Hepatocyte (in vitro differentiated cells): ENCODE data around the gene SMAD7. TPM values are rescaled to one million over a fixed set of nuclear protein-coding genes. Genes with fewer than 3 reads are reported as not detected.

Experiments used
- DNase-seq: peaks from one replicate; pipeline ENCODE4 v3.0.0-alpha.2; 2016; ENCODE audit warnings: low spot score
- H2AFZ ChIP-seq: fragments of 200-600 bp; sonication (generic); 2 replicates; pipeline ENCODE4 v1.6.0; 2016; ENCODE audit warnings: antibody characterized with exemption, mild to moderate bottlenecking
- H3K27ac ChIP-seq: fragments of 200-600 bp; sonication (generic); 2 replicates; pipeline ENCODE4 v1.5.1; 2016; ENCODE audit warnings: mild to moderate bottlenecking
- H3K27me3 ChIP-seq: fragments of 200-600 bp; sonication (generic); 2 replicates; pipeline ENCODE4 v1.6.1; 2016
- H3K36me3 ChIP-seq: fragments of 200-600 bp; sonication (generic); replicated peaks from 2 replicates; pipeline ENCODE4 v1.5.1; 2016; ENCODE audit warnings: low read depth; ENCODE audit not compliant: insufficient read depth
- H3K4me1 ChIP-seq: fragments of 200-600 bp; sonication (generic); 2 replicates; pipeline ENCODE4 v1.5.1; 2016; ENCODE audit warnings: mild to moderate bottlenecking, moderate library complexity; ENCODE audit not compliant: insufficient read depth
- H3K4me2 ChIP-seq: fragments of 200-600 bp; sonication (generic); 2 replicates; pipeline ENCODE4 v1.6.0; 2016
- H3K4me3 ChIP-seq: fragments of 200-600 bp; sonication (generic); 2 replicates; pipeline ENCODE4 v1.5.1; 2016; ENCODE audit warnings: mild to moderate bottlenecking
- H3K79me2 ChIP-seq: fragments of 200-600 bp; sonication (generic); 2 replicates; pipeline ENCODE4 v1.6.0; 2017; ENCODE audit warnings: mild to moderate bottlenecking
- H3K9me2 ChIP-seq: fragments of 200-600 bp; sonication (generic); replicated peaks from 2 replicates; pipeline ENCODE4 v1.6.0; 2017; ENCODE audit warnings: mild to moderate bottlenecking; ENCODE audit not compliant: insufficient read depth
- H3K9me3 ChIP-seq: fragments of 200-600 bp; sonication (generic); 2 replicates; pipeline ENCODE4 v1.5.1; 2016; ENCODE audit warnings: low read depth, mild to moderate bottlenecking
- H4K20me1 ChIP-seq: fragments of 200-600 bp; sonication (generic); 2 replicates; pipeline ENCODE4 v1.6.0; 2016; ENCODE audit warnings: mild to moderate bottlenecking; ENCODE audit not compliant: insufficient read depth, poor library complexity, severe bottlenecking
- EZH2 ChIP-seq: fragments of 200-600 bp; sonication (generic); IDR thresholded peaks from 2 replicates; pipeline ENCODE4 v1.6.1; 2016; ENCODE audit warnings: antibody characterized with exemption, mild to moderate bottlenecking, borderline replicate concordance
- EZH2phosphoT487 ChIP-seq: fragments of 200-600 bp; sonication (generic); IDR thresholded peaks from one replicate; pipeline ENCODE4 v1.6.1; 2018; ENCODE audit warnings: antibody characterized with exemption, mild to moderate bottlenecking, low read depth, moderate library complexity; ENCODE audit not compliant: unreplicated experiment, severe bottlenecking
- WGBS: methylation state at CpG from one replicate; pipeline ENCODE4 v1.1.6; 2016; ENCODE audit warnings: low lambda C conversion rate; ENCODE audit errors: missing lambda C conversion rate; 5-methylcytosine and 5-hydroxymethylcytosine counted together
- polyA plus RNA-seq: library from polyadenylated mRNA; unstranded; fragments of >200 nt; fragmentation: Nextera tagmentation; extraction: Ambion mirVana; gene quantifications from 2 replicates; pipeline ENCODE4 v1.2.1, GENCODE V29; 2016
- total RNA-seq: library from RNA; depleted of rRNA; stranded (reverse); fragments of >200 nt; gene quantifications from 2 replicates; pipeline ENCODE4 v1.2.3, GENCODE V29; 2014
- TF ChIP-seq, protein P1 (sequence below): fragments of 200-600 bp; sonication (generic); IDR thresholded peaks from 2 replicates; pipeline ENCODE4 v1.5.1; 2016; ENCODE audit warnings: antibody characterized with exemption, mild to moderate bottlenecking; ENCODE audit not compliant: poor library complexity

The SMAD7 gene
- total and polyA plus RNA-seq, 2 experiments from 2014 or later = 65.4 to 71.1 TPM

DNA sequence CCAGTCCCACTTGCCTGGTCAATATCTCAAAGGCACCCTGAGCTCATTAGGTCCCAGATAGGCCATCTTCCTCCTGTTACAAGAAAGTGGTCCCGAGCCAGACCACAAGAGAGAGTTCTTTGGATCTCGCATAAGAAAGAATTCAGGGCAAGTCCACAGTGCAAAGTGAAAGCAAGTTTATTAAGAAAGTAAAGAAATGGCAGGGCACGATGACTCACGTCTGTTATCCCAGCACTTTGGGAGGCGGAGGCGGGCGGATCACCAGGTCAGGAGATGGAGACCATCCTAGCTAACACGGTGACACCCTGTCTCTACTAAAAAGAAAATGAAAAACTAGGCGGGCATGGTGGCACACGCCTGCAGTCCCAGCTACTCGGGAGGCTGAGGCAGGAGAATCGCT is 10.8 kb upstream of the SMAD7 start:
- H3K4me2 ChIP-seq = no peak overlapping the region
- no peaks in the 10 kb centered on the region for H3K36me3 ChIP-seq
- H3K79me2 ChIP-seq = no peaks in the 10 kb centered on the region
- H3K4me1 ChIP-seq = peaks cover 12% of the 10 kb centered on the region
- H3K4me3 ChIP-seq = no peak overlapping the region
- no peaks in the 10 kb centered on the region for H3K9me2 ChIP-seq
- peak; percentile 32 for DNase-seq
- no peaks in the 10 kb centered on the region for H4K20me1 ChIP-seq
- no peak for TF ChIP-seq EZH2phosphoT487
- TF ChIP-seq EZH2 = no peak
- TF ChIP-seq, protein P1, sequence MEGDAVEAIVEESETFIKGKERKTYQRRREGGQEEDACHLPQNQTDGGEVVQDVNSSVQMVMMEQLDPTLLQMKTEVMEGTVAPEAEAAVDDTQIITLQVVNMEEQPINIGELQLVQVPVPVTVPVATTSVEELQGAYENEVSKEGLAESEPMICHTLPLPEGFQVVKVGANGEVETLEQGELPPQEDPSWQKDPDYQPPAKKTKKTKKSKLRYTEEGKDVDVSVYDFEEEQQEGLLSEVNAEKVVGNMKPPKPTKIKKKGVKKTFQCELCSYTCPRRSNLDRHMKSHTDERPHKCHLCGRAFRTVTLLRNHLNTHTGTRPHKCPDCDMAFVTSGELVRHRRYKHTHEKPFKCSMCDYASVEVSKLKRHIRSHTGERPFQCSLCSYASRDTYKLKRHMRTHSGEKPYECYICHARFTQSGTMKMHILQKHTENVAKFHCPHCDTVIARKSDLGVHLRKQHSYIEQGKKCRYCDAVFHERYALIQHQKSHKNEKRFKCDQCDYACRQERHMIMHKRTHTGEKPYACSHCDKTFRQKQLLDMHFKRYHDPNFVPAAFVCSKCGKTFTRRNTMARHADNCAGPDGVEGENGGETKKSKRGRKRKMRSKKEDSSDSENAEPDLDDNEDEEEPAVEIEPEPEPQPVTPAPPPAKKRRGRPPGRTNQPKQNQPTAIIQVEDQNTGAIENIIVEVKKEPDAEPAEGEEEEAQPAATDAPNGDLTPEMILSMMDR = no peak
- WGBS = 89% methylated on average over 12 of the region's 12 CpGs
- H3K9me3 ChIP-seq = no peaks in the 10 kb centered on the region
- no peak overlapping the region for H2AFZ ChIP-seq
- no peaks in the 10 kb centered on the region for H3K27me3 ChIP-seq
- H3K27ac ChIP-seq = no peak overlapping the region

- Histone ChIP-seq H3K4me1 (peaks cover 25% of the 10 kb centered on the region), H2AFZ (no peak overlapping the region), H3K9me3 (no peaks in the 10 kb centered on the region), H3K27me3 (no peaks in the 10 kb centered on the region), H3K9me2 (no peaks in the 10 kb centered on the region), H3K36me3 (no peaks in the 10 kb centered on the region), H3K4me2 (no peak overlapping the region), H3K79me2 (no peaks in the 10 kb centered on the region), H4K20me1 (no peaks in the 10 kb centered on the region), H3K4me3 (no peak overlapping the region), H3K27ac (peak overlapping the region; percentile 58)
- TF ChIP-seq EZH2phosphoT487 (no peak), EZH2 (no peak)
- TF ChIP-seq, protein P1 = no peak
- 61% methylated on average over 17 of the region's 17 CpGs for WGBS
- DNase-seq = peak; percentile 34
Measured at GRCh38 chr18:48959921-48960920, 9.5 kb upstream of the SMAD7 start.

GRCh38 chr18:48959551-48959920 is 8.8 kb upstream of the SMAD7 start:
- H3K36me3 ChIP-seq = no peaks in the 10 kb centered on the region
- TF ChIP-seq, protein P1 = no peak
- TF ChIP-seq EZH2 (no peak), EZH2phosphoT487 (no peak)
- no peak overlapping the region for H3K4me3 ChIP-seq
- H3K9me3 ChIP-seq = no peaks in the 10 kb centered on the region
- H2AFZ ChIP-seq = no peak overlapping the region
- no peak overlapping the region for H3K27ac ChIP-seq
- no peaks in the 10 kb centered on the region for H3K9me2 ChIP-seq
- WGBS = 65% methylated on average over 7 of the region's 7 CpGs
- H4K20me1 ChIP-seq = no peaks in the 10 kb centered on the region
- no peaks in the 10 kb centered on the region for H3K79me2 ChIP-seq
- H3K4me1 ChIP-seq = peaks cover 27% of the 10 kb centered on the region
- no peak overlapping the region for H3K4me2 ChIP-seq
- DNase-seq = no peak
- H3K27me3 ChIP-seq = no peaks in the 10 kb centered on the region
